GM12892 (cell line): ENCODE results near the gene THY1.

ENCODE experiments used
- POLR2A ChIP-seq: IDR thresholded peaks from 2 replicates; pipeline ENCODE4 v1.6.1; 2011; ENCODE audit warnings: low read depth, low read length, control low read depth
- POLR2AphosphoS5 ChIP-seq: IDR thresholded peaks from 2 replicates; pipeline ENCODE4 v1.6.1; 2011; ENCODE audit warnings: low read depth, low read length, control low read depth
- TAF1 ChIP-seq: IDR thresholded peaks from 2 replicates; pipeline ENCODE4 v1.6.1; 2011; ENCODE audit warnings: low read depth, mild to moderate bottlenecking, control low read depth, low read length, borderline replicate concordance

- TF ChIP-seq POLR2AphosphoS5 (no peak), POLR2A (no peak), TAF1 (no peak)
These were observed 34.9 kb downstream of the THY1 start for GRCh38 chr11:119388103-119388502.
